ENCODE data around the gene TSC2.

Gene TSC2

DNA sequence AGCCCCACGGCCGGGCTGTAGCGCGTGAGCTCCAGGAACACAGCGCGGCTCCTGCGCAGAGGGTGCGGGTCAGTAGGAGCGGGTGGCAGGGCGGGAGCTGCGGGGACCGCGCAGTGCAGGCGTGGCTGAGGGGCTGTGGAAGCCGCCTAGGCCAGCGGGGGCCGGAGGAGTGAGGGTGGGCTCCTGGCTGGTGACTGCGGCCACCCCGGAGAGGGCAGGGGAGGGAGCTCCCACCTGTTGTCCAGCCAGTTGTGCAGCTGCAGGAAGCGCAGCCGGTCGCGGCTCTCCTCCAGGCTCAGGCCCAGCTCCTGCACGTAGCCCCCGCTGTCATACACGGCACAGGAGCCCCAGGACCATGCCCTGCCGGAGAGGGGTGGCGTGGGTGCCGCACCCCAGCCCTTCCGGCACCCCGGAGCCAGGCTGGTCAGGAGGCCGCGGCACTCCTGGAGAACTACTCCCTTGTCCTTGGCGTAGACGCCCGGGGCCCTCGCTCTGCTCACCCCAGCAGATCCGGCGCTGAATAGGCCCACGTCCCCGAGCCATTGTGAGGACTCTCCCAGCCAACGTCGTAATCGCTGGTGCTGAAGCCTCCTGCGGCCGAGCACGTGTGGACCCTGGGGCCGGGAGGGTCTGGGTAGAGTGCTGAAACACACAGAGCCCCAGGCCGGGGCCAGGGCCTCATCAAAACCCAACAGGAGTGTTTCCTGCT lies 43.9 kb downstream of the TSC2 start:
- Histone ChIP-seq H3K18ac (ENCODE audit: low read length) (peak overlapping the region; percentile 99), H3K4me2 (ENCODE audit: insufficient read depth, low read length, poor library complexity, severe bottlenecking) (peak overlapping the region; percentile 91), H3K4me1 (ENCODE audit: control insufficient read depth in 2 of 2, insufficient read depth in 1 of 2, low read depth in 1 of 2, low read length in 2 of 2) (peaks cover 0 to 16% of the 10 kb centered on the region in 2 donors), H2BK12ac (ENCODE audit: low read length) (peak overlapping the region; percentile 94), H3K23ac (ENCODE audit: low read depth, low read length, poor library complexity) (peak overlapping the region; percentile 93), H3K4me3 (ENCODE audit: low read length in 2 of 2) (peak overlapping the region in 1 of 2 donors; percentile 82), H2BK15ac (ENCODE audit: low read length) (peak overlapping the region; percentile 98), H3K9me3 (replicated peaks in 1 of 2; ENCODE audit: control insufficient read depth in 2 of 2, insufficient read depth in 1 of 2, low read depth in 1 of 2, low read length in 2 of 2) (no peaks in the 10 kb centered on the region), H3K27me3 (ENCODE audit: control insufficient read depth in 3 of 3, insufficient read depth in 3 of 3, low read depth in 1 of 3, low read length in 3 of 3) (no peaks in the 10 kb centered on the region), H3K27ac (replicated peaks; ENCODE audit: low read length) (peak overlapping the region; percentile 54), H3K4ac (ENCODE audit: low read length) (peak overlapping the region; percentile 66), H3K14ac (ENCODE audit: low read length) (peak overlapping the region; percentile 100), H2BK120ac (ENCODE audit: low read depth, low read length) (no peak overlapping the region), H2AK5ac (ENCODE audit: low read depth, low read length) (peak overlapping the region; percentile 98), H4K91ac (ENCODE audit: low read depth, low read length, poor library complexity) (no peak overlapping the region), H3K36me3 (replicated peaks in 1 of 2; ENCODE audit: control insufficient read depth in 2 of 2, insufficient read depth in 2 of 2, low read length in 2 of 2) (peaks cover 44 to 91% of the 10 kb centered on the region in 2 donors), H2AFZ (ENCODE audit: low read length) (no peak overlapping the region), H3K9ac (ENCODE audit: low read depth, low read length, poor library complexity) (peak overlapping the region; percentile 97), H3K79me1 (ENCODE audit: low read depth, low read length) (peaks cover 13% of the 10 kb centered on the region), H4K8ac (ENCODE audit: low read depth, low read length) (peak overlapping the region; percentile 82), H2BK5ac (ENCODE audit: low read length) (peak overlapping the region; percentile 78)
- no peak for DNase-seq (ENCODE audit: low spot score)
- no CpG with 5 or more reads among the region's 49 CpGs for WGBS, 2 donors (ENCODE audit: extremely low coverage in 2 of 2, insufficient read length in 2 of 2, insufficient replicate concordance in 1 of 2)

DNA sequence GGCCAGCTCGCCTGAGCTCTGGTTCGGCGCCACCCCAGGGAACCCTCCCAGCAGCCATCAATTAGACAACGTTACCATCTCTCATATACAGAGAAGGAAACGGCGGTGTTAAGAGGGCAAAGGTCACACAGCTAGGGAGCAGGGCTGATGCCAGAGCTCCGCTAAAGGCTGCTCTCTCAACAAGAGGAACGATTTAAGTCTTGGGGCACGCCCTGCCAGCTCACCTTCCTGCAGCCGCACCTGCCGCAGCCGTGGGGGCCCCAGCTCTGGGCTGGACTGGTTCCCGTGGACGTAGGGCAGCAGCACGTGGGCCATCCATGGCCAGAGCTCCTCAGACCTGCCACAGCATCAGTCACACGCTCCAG lies 44.5 kb downstream of the TSC2 start:
- Histone ChIP-seq H3K9me3 (replicated peaks in 1 of 2; ENCODE audit: control insufficient read depth in 2 of 2, insufficient read depth in 1 of 2, low read depth in 1 of 2, low read length in 2 of 2) (no peaks in the 10 kb centered on the region), H3K9ac (ENCODE audit: low read depth, low read length, poor library complexity) (peak overlapping the region; percentile 97), H3K23ac (ENCODE audit: low read depth, low read length, poor library complexity) (peak overlapping the region; percentile 55), H2BK120ac (ENCODE audit: low read depth, low read length) (no peak overlapping the region), H3K18ac (ENCODE audit: low read length) (peak overlapping the region; percentile 76), H3K4me1 (ENCODE audit: control insufficient read depth in 2 of 2, insufficient read depth in 1 of 2, low read depth in 1 of 2, low read length in 2 of 2) (peaks cover 0 to 16% of the 10 kb centered on the region in 2 donors), H4K8ac (ENCODE audit: low read depth, low read length) (no peak overlapping the region), H4K91ac (ENCODE audit: low read depth, low read length, poor library complexity) (no peak overlapping the region), H2AFZ (ENCODE audit: low read length) (no peak overlapping the region), H2BK15ac (ENCODE audit: low read length) (no peak overlapping the region), H2BK12ac (ENCODE audit: low read length) (peak overlapping the region; percentile 22), H2AK5ac (ENCODE audit: low read depth, low read length) (peak overlapping the region; percentile 92), H3K27ac (replicated peaks; ENCODE audit: low read length) (no peak overlapping the region), H3K36me3 (replicated peaks in 1 of 2; ENCODE audit: control insufficient read depth in 2 of 2, insufficient read depth in 2 of 2, low read length in 2 of 2) (peaks cover 40 to 91% of the 10 kb centered on the region in 2 donors), H2BK5ac (ENCODE audit: low read length) (peak overlapping the region; percentile 78), H3K27me3 (ENCODE audit: control insufficient read depth in 3 of 3, insufficient read depth in 3 of 3, low read depth in 1 of 3, low read length in 3 of 3) (no peaks in the 10 kb centered on the region), H3K79me1 (ENCODE audit: low read depth, low read length) (peaks cover 13% of the 10 kb centered on the region), H3K4me2 (ENCODE audit: insufficient read depth, low read length, poor library complexity, severe bottlenecking) (no peak overlapping the region), H3K4me3 (ENCODE audit: low read length in 2 of 2) (no peak overlapping the region), H3K14ac (ENCODE audit: low read length) (no peak overlapping the region), H3K4ac (ENCODE audit: low read length) (no peak overlapping the region)
- no CpG with 5 or more reads among the region's 16 CpGs for WGBS, 2 donors (ENCODE audit: extremely low coverage in 2 of 2, insufficient read length in 2 of 2, insufficient replicate concordance in 1 of 2)
- no peak for DNase-seq (ENCODE audit: low spot score)

DNA sequence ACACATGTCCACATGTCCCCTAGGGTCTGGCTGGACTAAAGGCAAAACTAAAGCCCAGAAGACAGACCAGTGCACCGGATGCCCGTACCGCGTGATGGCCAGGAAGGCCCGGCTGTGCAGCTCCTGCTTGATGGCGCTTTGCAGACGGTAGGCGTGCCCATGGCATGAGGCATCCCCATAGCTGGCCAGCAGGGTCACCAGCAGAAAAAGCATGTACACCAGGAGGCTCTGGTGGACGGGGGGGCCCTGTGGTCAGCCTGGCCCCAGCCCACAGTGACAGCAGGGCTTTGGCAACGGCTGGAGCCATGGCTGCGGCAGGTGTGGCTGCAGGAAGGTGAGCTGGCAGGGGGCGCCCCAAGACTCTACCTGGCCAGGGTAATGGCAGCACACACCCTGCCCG lies 45.1 kb downstream of the TSC2 start:
- no peak overlapping the region for H3K4me2 ChIP-seq (ENCODE audit: insufficient read depth, low read length, poor library complexity, severe bottlenecking)
- peak overlapping the region; percentile 76 for H3K18ac ChIP-seq (ENCODE audit: low read length)
- H3K4ac ChIP-seq (ENCODE audit: low read length) = no peak overlapping the region
- H2BK120ac ChIP-seq (ENCODE audit: low read depth, low read length) = no peak overlapping the region
- H2AK5ac ChIP-seq (ENCODE audit: low read depth, low read length) = no peak overlapping the region
- H2BK15ac ChIP-seq (ENCODE audit: low read length) = no peak overlapping the region
- H3K14ac ChIP-seq (ENCODE audit: low read length) = no peak overlapping the region
- H4K8ac ChIP-seq (ENCODE audit: low read depth, low read length) = peak overlapping the region; percentile 43
- peak overlapping the region; percentile 9 for H3K9ac ChIP-seq (ENCODE audit: low read depth, low read length, poor library complexity)
- no peaks in the 10 kb centered on the region for H3K9me3 ChIP-seq (replicated peaks in 1 of 2; ENCODE audit: control insufficient read depth in 2 of 2, insufficient read depth in 1 of 2, low read depth in 1 of 2, low read length in 2 of 2)
- H3K36me3 ChIP-seq (replicated peaks in 1 of 2; ENCODE audit: control insufficient read depth in 2 of 2, insufficient read depth in 2 of 2, low read length in 2 of 2) = peaks cover 36 to 89% of the 10 kb centered on the region in 2 donors
- no peak overlapping the region for H2AFZ ChIP-seq (ENCODE audit: low read length)
- no peak overlapping the region for H3K4me3 ChIP-seq (ENCODE audit: low read length in 2 of 2)
- peaks cover 0 to 16% of the 10 kb centered on the region in 2 donors for H3K4me1 ChIP-seq (ENCODE audit: control insufficient read depth in 2 of 2, insufficient read depth in 1 of 2, low read depth in 1 of 2, low read length in 2 of 2)
- H4K91ac ChIP-seq (ENCODE audit: low read depth, low read length, poor library complexity) = no peak overlapping the region
- no peak overlapping the region for H3K27ac ChIP-seq (replicated peaks; ENCODE audit: low read length)
- peaks cover 13% of the 10 kb centered on the region for H3K79me1 ChIP-seq (ENCODE audit: low read depth, low read length)
- no CpG with 5 or more reads among the region's 13 CpGs for WGBS, 2 donors (ENCODE audit: extremely low coverage in 2 of 2, insufficient read length in 2 of 2, insufficient replicate concordance in 1 of 2)
- no peak overlapping the region for H3K23ac ChIP-seq (ENCODE audit: low read depth, low read length, poor library complexity)
- peak overlapping the region; percentile 13 for H2BK5ac ChIP-seq (ENCODE audit: low read length)
- no peaks in the 10 kb centered on the region for H3K27me3 ChIP-seq (ENCODE audit: control insufficient read depth in 3 of 3, insufficient read depth in 3 of 3, low read depth in 1 of 3, low read length in 3 of 3)
- no peak for DNase-seq (ENCODE audit: low spot score)
- no peak overlapping the region for H2BK12ac ChIP-seq (ENCODE audit: low read length)

DNA sequence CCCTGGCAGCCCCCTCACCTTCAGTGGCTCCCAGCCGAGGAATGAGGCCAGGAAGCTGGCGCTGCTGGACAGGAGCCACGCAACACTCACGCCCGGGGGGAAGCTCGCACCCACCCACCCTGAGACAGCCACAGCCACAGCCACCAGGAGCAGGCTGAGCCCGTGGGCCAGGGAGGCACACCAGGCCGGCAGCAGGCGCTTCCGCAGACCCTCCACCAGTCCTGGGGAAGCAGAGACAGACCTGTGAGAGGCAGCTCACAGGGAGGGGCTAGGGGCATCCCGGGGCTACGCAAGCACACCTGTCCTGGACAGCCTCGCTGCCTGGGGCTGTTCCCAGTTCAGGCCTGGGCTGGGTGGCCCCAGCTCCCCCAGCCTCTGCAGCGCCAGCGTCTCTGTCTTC lies 46.0 kb downstream of the TSC2 start:
- Histone ChIP-seq H3K4me2 (ENCODE audit: insufficient read depth, low read length, poor library complexity, severe bottlenecking) (no peak overlapping the region), H3K9ac (ENCODE audit: low read depth, low read length, poor library complexity) (peak overlapping the region; percentile 44), H3K14ac (ENCODE audit: low read length) (no peak overlapping the region), H3K27me3 (ENCODE audit: control insufficient read depth in 3 of 3, insufficient read depth in 3 of 3, low read depth in 1 of 3, low read length in 3 of 3) (no peaks in the 10 kb centered on the region), H3K4me1 (ENCODE audit: control insufficient read depth in 2 of 2, insufficient read depth in 1 of 2, low read depth in 1 of 2, low read length in 2 of 2) (peaks cover 0 to 16% of the 10 kb centered on the region in 2 donors), H3K9me3 (replicated peaks in 1 of 2; ENCODE audit: control insufficient read depth in 2 of 2, insufficient read depth in 1 of 2, low read depth in 1 of 2, low read length in 2 of 2) (no peaks in the 10 kb centered on the region), H2BK120ac (ENCODE audit: low read depth, low read length) (no peak overlapping the region), H2BK5ac (ENCODE audit: low read length) (no peak overlapping the region), H3K79me1 (ENCODE audit: low read depth, low read length) (peaks cover 11% of the 10 kb centered on the region), H2AFZ (ENCODE audit: low read length) (no peak overlapping the region), H4K91ac (ENCODE audit: low read depth, low read length, poor library complexity) (no peak overlapping the region), H3K18ac (ENCODE audit: low read length) (no peak overlapping the region), H3K36me3 (replicated peaks in 1 of 2; ENCODE audit: control insufficient read depth in 2 of 2, insufficient read depth in 2 of 2, low read length in 2 of 2) (peaks cover 30 to 80% of the 10 kb centered on the region in 2 donors), H4K8ac (ENCODE audit: low read depth, low read length) (no peak overlapping the region), H2BK15ac (ENCODE audit: low read length) (no peak overlapping the region), H3K4ac (ENCODE audit: low read length) (no peak overlapping the region), H3K23ac (ENCODE audit: low read depth, low read length, poor library complexity) (no peak overlapping the region), H3K27ac (replicated peaks; ENCODE audit: low read length) (no peak overlapping the region), H2BK12ac (ENCODE audit: low read length) (no peak overlapping the region), H3K4me3 (ENCODE audit: low read length in 2 of 2) (no peak overlapping the region), H2AK5ac (ENCODE audit: low read depth, low read length) (no peak overlapping the region)
- no CpG with 5 or more reads among the region's 15 CpGs for WGBS, 2 donors (ENCODE audit: extremely low coverage in 2 of 2, insufficient read length in 2 of 2, insufficient replicate concordance in 1 of 2)
- DNase-seq (ENCODE audit: low spot score) = no peak
